ENCODE data around the gene TBC1D10A. TPM values are rescaled to one million over a fixed set of nuclear protein-coding genes. Genes with fewer than 3 reads are reported as not detected.

TBC1D10A gene
- total RNA-seq, 3 donors from 2014 or later = 29.7 to 41.4 (median 32.2) TPM

GRCh38 chr22:30371981-30372380 lies 45.2 kb upstream of the TBC1D10A start:
- H3K9me3 ChIP-seq = no peaks in the 10 kb centered on the region
- ATAC-seq = peak; percentile 34
- no peak overlapping the region for H3K4me3 ChIP-seq
- intact Hi-C loops (cut with DNase I, micrococcal nuclease) = no loop called here
- DNase-seq = no peak
- H3K36me3 ChIP-seq (ENCODE audit: low read depth) = no peaks in the 10 kb centered on the region
- TF ChIP-seq CTCF (IDR thresholded peaks at IDR 0.05) = no peak
- no peaks in the 10 kb centered on the region for H3K4me1 ChIP-seq (ENCODE audit: low read depth)

DNA sequence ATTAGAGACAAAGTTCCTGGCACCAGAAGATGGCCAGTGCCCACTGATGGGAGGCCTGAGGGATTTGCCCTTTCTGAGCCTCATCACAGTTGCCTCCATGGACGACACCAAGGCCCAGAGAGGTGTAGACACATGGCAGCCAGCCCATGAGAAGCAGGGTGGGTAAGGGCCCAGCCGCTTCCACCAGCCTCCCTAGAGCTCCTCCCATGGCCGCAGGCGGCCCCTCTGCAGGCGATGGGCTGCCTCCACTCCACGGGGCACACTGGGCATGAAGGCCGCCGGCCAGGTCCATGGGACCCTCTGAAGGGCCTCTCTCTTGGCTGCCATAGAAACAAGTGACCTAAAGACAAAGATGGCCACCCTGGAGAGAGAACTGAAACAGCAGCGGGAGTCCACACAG lies 44.6 kb upstream of the TBC1D10A start:
- TF ChIP-seq CTCF (IDR thresholded peaks at IDR 0.05) = no peak
- Histone ChIP-seq H3K36me3 (ENCODE audit: low read depth) (no peaks in the 10 kb centered on the region), H3K4me1 (ENCODE audit: low read depth) (no peaks in the 10 kb centered on the region), H3K9me3 (no peaks in the 10 kb centered on the region), H3K4me3 (no peak overlapping the region)
- intact Hi-C loops (cut with DNase I, micrococcal nuclease) = no loop called here
- no peak for DNase-seq
- no peak for ATAC-seq

- intact Hi-C loops (cut with DNase I, micrococcal nuclease) = no loop called here
- Histone ChIP-seq H3K4me1 (ENCODE audit: low read depth) (no peaks in the 10 kb centered on the region), H3K4me3 (no peak overlapping the region), H3K36me3 (ENCODE audit: low read depth) (no peaks in the 10 kb centered on the region), H3K9me3 (no peaks in the 10 kb centered on the region)
- ATAC-seq = no peak
- TF ChIP-seq CTCF (IDR thresholded peaks at IDR 0.05) = no peak
- DNase-seq = no peak
Observed at GRCh38 chr22:30370641-30371230, 44.0 kb upstream of the TBC1D10A start.

DNA sequence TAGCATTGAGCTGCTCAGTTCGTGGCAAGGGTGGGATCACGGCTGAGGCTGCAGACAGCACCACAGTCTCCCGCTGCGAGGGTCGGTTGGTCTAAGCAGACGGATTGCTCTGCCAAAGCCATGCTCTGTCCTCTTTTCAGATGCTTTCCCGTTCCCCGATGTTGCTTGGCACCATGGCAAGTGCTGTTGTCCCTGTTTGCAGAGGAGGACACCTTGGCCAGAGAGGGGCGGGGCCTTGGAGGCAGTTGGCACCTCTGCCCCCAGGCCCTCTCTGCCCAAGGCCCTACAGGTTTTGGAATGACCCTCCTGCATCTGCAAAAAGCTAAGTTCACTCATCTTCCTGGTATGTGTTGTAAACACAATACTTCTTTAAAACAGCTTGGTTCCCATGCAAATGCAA lies 41.7 kb upstream of the TBC1D10A start:
- intact Hi-C loops (cut with DNase I, micrococcal nuclease) = no loop called here
- no peaks in the 10 kb centered on the region for H3K36me3 ChIP-seq (ENCODE audit: low read depth)
- TF ChIP-seq CTCF (IDR thresholded peaks at IDR 0.05) = no peak
- H3K9me3 ChIP-seq = no peaks in the 10 kb centered on the region
- DNase-seq (no peak), ATAC-seq (no peak)
- no peak overlapping the region for H3K4me3 ChIP-seq
- H3K4me1 ChIP-seq (ENCODE audit: low read depth) = no peaks in the 10 kb centered on the region

DNA sequence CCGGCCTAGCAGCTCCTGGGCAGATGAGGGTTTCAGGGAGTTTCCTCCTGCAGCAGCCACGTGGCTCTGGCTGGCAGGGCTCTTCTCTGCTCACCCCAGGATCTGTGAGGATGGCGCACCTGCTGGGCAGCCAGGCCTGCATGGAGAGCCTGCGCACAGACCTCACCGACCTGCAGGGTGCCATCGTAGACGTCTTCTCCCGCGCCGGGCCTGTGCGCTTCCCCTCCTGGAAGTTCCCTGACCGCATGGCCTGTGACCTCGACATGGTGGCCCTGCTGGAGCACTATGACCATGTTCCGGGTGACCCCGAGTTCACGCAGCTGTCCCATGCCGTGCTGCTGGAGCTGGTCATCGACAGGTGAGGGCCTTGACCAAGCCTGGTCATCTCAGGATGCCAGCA lies 39.1 kb upstream of the TBC1D10A start:
- intact Hi-C loops (cut with DNase I, micrococcal nuclease) = no loop called here
- ATAC-seq (no peak), DNase-seq (no peak)
- no peaks in the 10 kb centered on the region for H3K4me1 ChIP-seq (ENCODE audit: low read depth)
- no peak for TF ChIP-seq CTCF (IDR thresholded peaks at IDR 0.05)
- H3K36me3 ChIP-seq (ENCODE audit: low read depth) = no peaks in the 10 kb centered on the region
- no peaks in the 10 kb centered on the region for H3K9me3 ChIP-seq
- H3K4me3 ChIP-seq = no peak overlapping the region
